SK-MEL-5 (cell line): ENCODE measurements around the gene MCHR1. TPM values are rescaled to one million over a fixed set of nuclear protein-coding genes. Genes with fewer than 3 reads are reported as not detected.
"Not testable (repeated sequence)": the region's sequence is repeated elsewhere in the genome, so short reads cannot be mapped to it uniquely, and the experiment has no call there.

Source experiments
- DNase-seq: peaks from one replicate; pipeline ENCODE4 v3.0.0-alpha.2; 2016; ENCODE audit warnings: low read depth, low spot score
- in situ Hi-C: cut with HindIII; loops from 2 replicates; pipeline ENCODE4 v1.10.0; 2016; ENCODE audit warnings: low sequenced_read_pairs, high pct_unique_total_duplicates, low pct_unique_long_range_greater_than_20kb
- total RNA-seq: library from RNA; depleted of rRNA; stranded (reverse); fragments of >200 nt; shearing (Covaris generic); gene quantifications from 2 replicates; pipeline ENCODE4 v1.2.3, GENCODE V29; 2014

The MCHR1 gene
- total RNA-seq, 1 experiment from 2014 or later = not detected

DNA sequence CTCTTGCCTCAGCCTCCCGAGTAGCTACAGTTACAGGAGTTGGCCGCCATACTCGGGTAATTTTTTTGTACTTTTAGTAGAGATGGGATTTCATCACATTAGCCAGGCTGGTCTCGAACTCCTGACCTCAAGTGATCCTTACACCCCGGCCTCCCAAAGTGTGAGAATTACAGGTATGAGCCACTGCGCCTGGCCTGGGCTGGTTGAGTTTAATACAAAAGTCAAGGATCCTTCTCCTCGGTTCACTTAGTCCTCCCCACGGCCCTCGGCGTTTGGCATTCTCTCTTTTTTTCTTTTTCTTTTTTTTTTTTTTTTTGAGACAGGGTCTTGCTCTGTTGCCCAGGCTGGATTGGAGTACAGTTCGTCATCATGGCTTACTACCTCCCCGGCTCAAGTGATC, 33.0 kb downstream of the MCHR1 start:
- no peak for DNase-seq
- in situ Hi-C loops = no loop called here

DNA sequence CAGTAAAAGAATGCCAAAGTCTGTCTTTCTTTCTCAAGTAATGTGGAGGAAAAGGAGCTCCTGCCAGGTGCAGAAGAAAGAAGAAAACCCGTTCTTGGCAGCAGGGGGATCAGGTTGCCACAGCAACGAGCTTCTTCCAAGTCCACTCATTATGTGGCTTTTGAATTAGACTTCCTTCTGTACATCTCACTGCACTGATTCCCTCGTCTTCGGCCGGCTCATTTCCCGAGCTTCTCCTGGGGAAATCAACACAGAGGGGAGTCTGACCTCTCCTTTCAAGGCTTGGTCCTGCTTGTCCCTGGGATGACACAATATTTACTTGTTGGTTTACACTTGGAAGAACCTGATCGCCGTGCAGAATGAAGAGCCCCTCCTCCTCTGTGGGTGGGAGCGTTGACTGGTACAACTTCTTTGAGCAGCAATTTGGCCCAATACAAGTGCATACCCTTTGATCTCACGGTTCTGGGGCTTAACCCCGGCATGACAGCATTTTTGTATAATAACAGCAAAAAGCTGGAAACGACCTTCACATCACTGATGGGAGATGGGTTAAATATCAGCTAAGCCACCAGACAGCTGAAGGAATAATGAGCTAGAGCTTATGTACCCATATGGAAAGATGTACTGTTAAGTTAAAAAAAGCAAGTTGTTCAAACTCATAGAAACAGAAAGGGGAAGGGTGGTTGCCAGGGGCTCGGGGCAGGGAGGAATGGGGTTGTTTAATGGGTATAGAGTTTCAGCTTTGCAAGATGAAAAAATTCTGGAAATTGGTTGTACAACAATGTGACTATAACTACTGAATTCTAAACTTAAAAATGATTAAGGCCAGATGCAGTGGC, 35.4 kb downstream of the MCHR1 start:
- DNase-seq = no peak
- in situ Hi-C loops = no loop called here

DNA sequence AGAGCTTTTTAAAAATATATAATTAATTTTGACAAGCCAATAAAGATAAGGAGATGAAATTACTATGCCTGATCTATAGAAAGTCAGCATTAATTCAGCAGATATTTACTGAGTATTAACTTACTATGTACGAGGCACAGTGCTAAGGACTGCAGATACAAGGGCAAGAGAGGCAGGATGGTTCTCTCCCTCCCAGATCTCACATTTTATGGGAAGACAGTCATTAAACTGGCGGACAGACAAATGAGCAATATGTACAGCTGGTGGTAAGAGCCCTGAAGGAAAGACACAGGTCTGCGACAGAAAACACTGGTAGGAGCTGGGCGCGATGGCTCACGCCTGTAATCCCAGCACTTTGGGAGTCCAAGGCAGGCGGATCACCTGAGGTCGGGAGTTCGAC, 36.8 kb downstream of the MCHR1 start:
- in situ Hi-C loops = no loop called here
- no peak for DNase-seq

DNA sequence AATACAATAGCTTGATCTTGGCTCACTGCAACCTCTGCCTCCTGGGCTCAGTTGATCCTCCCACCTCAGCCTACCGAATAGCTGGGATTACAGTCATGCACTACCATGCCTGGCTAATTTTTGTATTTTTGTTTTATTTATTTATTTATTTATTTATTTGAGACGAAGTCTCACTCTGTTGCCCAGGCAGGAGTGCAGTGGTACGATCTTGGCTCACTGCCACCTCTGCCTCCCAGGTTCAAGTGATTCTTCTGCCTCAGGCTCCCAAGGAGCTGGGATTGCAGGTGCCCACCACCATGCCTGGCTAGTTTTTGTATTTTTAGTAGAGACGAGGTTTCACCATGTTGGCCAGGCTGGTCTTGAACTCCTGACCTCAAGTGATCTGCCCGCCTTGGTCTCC, 38.4 kb downstream of the MCHR1 start:
- in situ Hi-C loops, DNase-seq: not testable (repeated sequence)

DNA sequence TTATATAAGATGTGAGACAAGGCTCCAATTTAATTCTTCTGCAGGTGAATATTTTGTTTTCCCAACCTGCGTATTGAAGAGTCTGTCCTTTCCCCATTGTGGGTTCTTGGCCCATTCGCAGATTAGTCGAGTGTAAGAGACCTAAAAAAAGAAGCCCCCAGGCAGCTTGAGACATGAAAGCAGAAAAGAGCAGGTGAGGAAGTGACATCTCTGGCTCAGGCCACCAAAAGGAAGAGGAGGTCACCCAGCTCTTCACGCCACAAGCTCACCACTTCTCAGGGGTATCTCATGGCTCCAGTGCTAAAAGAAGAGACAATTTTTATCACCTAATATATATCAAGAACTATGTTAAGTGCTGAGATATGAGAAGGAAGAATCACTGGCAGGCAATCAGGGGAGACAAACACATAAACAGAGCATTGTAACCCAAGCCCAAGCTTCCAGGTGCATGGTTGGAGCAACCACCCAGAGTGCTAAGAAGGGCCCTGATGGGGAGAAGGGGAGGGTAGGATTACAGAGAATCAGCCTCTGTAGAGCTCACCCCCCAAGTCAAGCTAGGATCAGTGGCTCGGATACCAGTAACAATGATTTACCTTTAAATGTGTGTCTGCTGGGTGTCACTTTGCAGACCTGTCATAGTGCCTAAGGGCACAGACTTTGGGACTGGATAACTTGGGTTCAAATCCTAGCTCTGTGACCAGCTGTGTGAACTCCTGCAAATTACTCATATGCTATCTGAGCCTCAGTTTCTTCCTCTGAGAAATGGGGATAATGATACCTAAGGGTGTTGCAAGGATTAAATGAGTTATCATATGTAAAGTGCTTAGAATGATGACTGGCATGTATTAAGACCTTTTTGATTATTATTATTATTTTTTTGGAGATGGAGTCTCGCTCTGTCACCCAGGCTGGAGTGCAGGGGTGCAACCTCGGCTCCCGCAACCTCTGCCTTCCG, 39.2 kb downstream of the MCHR1 start:
- in situ Hi-C loops = no loop called here
- no peak for DNase-seq

DNA sequence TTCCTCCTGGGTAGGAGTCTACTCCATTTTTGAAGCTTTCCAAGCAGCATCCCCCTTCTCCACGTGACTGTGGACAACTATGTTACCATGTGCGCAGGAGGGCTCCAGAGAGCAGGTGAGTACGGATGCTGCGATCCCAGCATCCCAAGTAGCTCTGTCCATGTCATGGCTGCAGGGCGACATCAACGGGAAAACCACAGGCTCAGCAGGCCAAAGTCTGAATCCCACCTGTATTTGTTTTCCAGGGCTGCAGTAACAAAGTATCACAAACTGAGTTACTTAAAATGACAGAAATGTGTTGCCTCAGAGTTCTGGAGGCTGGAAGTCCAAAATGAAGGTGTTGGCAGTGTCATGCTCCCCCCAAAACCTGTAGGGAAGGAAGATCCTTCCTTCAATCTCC, 40.3 kb downstream of the MCHR1 start:
- in situ Hi-C loops = no loop called here
- DNase-seq = no peak

DNA sequence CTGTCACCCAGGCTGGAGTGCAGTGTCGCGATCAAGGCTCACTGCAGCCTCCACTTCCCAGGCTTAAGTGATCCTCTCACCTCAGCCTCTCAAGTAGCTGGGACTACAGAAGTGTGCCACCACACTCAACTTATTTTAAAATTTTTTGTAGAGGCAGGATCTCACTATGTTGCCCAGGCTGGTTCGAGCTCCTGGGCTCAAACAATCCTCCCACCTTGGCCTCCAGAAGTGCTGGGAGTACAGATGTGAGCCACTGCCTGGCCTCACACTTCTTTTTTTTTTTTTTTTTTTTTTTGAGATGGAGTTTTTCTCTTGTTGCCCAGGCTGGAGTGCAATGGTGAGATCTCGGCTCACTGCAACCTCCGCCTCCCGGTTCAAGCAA, 40.9 kb downstream of the MCHR1 start:
- in situ Hi-C loops, DNase-seq: not testable (repeated sequence)

DNA sequence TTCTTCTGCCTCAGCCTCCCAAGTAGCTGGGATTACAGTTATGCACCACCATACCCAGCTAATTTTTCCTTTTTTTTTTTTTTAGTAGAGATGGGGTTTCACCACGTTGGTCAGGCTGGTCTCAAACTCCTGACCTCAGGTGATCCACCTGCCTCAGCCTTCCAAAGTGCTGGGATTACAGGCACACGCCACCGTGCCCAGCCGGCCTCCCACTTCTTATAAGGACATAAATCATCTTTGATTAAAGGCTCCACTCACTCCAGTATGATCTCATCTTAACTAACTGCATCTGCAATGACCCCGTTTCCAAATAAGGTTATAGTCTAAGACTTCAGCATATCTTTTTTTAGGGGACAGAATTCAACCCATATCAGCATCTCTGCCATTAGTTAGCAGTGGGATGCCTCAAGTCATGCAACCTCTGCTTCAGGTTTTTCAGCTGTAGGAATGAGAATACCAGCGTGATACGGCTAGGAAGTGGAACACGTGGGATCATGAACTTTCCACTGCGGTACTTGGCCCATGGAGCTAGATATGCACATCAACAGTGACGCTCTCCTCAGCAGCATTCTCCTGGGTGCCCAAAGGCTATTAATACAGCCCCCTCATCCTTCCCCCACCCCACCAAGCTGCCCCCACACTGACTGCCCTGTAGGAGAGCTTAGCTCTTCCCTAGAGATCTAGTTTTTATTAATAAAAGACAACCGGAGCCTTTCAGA, 41.4 kb downstream of the MCHR1 start:
- in situ Hi-C loops = no loop called here
- DNase-seq = no peak

DNA sequence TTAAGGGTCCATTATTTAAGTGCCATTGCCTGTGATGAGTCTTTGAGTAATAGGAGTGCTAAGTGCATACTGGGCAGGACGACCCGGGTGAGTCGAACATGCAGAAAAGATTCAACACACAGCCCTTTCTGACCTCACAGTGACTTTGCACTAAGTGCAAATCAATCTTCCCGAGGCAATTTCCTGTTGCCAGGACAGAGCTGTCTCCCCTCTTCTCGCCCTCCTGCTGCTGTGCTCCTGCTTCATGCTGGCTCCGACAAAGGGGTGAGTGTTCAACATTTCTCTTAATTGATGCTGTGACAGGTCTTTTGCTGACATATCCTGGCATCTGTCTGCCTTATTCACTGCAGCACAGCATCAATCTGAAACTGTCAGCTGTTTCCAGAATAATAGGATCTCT, 42.0 kb downstream of the MCHR1 start:
- DNase-seq = peak; percentile 92
- in situ Hi-C loops = no loop called here

DNA sequence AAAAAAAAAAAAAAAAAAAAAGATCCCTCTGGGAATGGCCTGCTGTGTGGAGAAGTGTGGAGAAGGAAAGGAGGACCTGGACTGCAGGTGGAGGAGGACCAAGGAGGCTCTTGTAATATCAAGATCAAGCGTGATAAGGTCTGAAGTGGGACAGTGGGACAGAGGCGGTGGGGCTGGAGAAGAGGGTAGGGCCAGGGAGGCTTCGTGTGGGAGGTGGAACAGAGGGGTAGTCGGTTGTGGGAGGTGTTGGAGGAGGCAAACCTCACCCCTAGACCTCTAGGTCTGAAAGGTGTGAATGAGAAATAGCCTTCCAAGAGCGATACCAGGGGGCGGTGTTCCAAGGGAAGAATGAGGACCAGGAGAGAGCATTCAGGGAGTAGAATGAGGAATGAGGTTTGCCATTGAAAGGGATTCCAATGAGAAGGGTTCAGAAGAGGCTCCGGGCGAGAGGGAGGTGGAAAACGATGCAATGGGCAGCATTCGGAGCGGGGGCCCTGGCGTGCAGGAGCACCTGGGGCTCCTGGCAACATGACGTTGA, 44.2 kb downstream of the MCHR1 start:
- no peak for DNase-seq

DNA sequence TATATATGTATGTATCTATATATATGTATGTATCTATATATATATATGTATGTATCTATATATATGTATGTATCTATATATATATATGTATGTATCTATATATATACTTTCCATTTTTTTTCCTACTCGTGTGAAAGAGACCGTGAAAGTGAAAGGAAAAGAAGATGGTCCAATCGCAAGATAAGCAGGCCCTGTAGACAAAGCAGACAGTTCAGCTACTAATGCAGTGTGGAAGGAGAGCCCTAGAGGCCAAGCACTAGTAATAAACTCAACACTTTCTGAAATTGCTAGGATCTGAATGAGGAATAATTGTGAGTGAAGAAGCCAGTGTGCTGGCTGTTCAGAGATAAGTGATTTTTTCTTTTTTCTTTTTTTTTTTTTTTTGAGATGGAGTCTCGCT, 47.2 kb downstream of the MCHR1 start:
- peak; percentile 73 for DNase-seq
- in situ Hi-C loops = no loop called here

More for the DNA sequence above, 44.2 kb downstream of the MCHR1 start:
- in situ Hi-C loops = no loop called here

DNA sequence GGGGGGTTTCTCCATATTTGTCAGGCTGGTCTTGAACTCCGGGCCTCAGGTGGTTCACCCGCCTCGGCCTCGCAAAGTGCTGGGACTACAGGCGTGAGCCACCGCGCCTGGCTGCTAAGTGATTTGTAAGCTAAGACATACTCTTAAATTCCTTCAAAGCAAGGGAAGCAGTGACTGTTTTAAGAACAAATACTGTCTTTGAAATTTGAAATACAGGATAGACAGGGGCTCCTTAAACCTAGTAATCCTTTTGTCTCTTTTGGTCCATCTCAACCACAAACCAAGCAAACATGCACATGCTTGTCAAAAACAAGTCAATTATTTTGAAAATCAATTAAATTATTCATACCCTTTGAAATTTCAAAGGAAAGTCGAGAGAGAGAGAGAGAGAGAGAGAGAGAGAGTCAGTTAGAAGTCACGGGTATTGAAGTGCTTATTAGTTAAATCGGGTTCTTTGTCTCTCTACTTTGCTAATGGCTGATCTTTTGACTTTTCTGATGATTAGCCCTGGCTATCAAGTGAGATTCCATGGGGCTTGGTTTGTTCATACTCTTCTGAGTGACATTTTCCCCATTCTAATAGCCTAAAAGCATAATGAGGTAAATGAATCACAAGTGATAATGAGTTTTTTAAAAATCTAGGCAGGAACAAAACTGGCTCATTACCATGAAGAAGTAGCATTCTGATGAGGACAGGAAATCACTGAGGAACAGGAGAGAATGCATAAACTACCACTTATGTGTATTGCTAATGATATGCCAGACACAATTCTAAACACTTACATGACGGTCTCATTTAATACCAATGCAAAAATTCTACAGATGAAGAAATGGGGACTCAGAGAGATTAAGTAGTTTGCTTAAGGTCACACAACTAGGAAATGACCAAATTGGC, 48.0 kb downstream of the MCHR1 start:
- in situ Hi-C loops = no loop called here
- peak; percentile 19 for DNase-seq

DNA sequence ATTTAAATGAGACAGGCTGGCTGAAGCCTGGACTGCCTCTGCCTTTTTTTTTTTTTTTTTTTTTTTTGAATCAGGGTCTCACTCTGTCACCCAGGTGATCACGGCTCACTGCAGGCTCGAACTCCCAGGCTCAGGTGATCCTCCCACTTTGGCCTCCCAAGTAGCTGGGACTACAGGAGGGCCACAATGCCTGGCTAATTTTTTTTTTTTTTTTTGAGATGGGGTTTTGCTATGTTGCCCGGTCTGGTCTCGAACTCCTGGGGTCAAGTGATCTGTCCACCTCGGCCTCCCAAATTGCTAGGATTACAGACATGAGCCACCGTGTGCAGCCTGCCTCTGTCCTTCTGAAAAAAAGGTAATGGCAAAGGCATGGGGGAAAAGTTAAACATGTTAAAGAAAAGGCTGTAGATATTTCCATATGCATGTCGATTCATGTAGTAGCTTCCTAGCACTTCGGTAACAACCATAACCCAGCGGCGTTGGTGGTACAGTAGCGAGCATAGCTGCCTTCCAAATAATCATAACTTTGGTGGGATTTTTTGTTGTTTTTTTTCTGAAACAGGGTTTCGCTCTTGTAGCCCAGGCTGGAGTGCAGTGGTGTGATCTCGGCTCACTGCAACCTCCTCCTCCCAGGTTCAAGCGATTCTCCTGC, 48.8 kb downstream of the MCHR1 start:
- DNase-seq = no peak
- in situ Hi-C loops = no loop called here

DNA sequence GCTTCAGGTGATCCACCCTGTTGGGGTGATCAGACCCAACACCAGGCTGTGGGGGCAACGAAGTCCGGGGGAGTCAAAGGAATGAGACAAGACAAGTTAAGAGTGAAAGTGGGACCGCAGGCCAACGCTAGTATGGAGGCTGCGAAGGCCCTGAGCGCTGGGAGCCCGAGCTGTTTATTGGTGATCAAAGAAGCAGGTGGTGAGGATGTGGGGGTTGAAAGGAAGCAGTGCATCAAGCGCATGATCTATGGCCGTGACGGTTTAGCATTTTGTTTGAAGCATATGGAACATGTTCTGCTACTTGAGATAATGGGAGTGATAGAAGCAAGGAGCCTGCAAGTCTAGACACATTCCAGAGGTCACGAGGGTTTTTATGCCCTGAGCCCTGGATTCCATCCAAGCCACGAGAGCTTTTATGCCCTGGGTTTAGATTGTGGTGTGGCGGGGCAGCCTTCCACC, 49.5 kb downstream of the MCHR1 start:
- peak; percentile 58 for DNase-seq
- in situ Hi-C loops = no loop called here

DNA sequence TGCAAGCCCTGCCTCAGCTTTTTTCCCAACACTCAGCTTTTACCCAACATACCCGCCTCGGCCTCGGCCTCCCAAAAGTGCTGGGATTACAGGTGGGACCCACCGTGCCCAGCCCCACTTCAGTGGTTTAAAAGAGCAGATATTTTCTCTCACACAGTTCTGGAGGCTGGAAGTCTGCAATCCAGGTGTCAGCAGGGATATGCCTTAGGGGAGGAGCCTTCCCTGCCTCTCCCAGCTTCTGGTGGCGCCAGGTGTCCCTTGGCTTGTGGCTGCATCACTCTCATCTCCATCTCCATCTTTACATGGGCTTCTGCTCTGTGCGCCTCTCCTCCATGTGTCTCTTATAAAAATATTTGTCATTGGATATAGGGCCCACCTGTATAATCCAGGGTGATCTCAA, 50.0 kb downstream of the MCHR1 start:
- no peak for DNase-seq
- in situ Hi-C loops = no loop called here
